DND-41 (cell line): ENCODE data around the gene TMEM63B.
"Not testable (repeated sequence)": the region's sequence is repeated elsewhere in the genome, so short reads cannot be mapped to it uniquely, and the experiment has no call there.

Experiments
- ATAC-seq: fragments of 200-7000 bp; cut with Tn5 transposase; 3 replicates; pipeline ENCODE4 v1.9.1; 2021; ENCODE audit warnings: low read depth; ENCODE audit not compliant: insufficient read depth
- DNase-seq: peaks from one replicate; pipeline ENCODE4 v3.0.0-alpha.2; 2020
- H2AFZ ChIP-seq: 2 replicates; pipeline ENCODE4 v1.6.0; 2012; ENCODE audit warnings: low read depth, low read length
- H3K27ac ChIP-seq: 2 replicates; pipeline ENCODE4 v1.5.1; 2012; ENCODE audit warnings: low read length, inconsistent platforms
- H3K27me3 ChIP-seq: fragments of 200-600 bp; sonication (generic); 2 replicates; pipeline ENCODE4 v1.6.0; 2012; ENCODE audit warnings: low read length, mild to moderate bottlenecking, inconsistent platforms; ENCODE audit not compliant: insufficient read depth, poor library complexity
- H3K36me3 ChIP-seq: 2 replicates; pipeline ENCODE4 v1.5.1; 2012; ENCODE audit warnings: low read length, inconsistent platforms; ENCODE audit not compliant: insufficient read depth
- H3K4me1 ChIP-seq: 2 replicates; pipeline ENCODE4 v1.5.1; 2012; ENCODE audit warnings: mild to moderate bottlenecking, low read length; ENCODE audit not compliant: insufficient read depth
- H3K4me2 ChIP-seq: 2 replicates; pipeline ENCODE4 v1.6.0; 2012; ENCODE audit warnings: mild to moderate bottlenecking, moderate library complexity, low read length, inconsistent platforms; ENCODE audit not compliant: insufficient read depth
- H3K4me3 ChIP-seq, 2 experiments: fragments of 200-600 bp in 1 of 2; shearing (Covaris generic) in 1 of 2; 2 replicates each; pipeline ENCODE4 v1.5.1; 2012 to 2016; ENCODE audit warnings: inconsistent platforms in 2 of 2, low read length in 2 of 2, mild to moderate bottlenecking in 2 of 2, low read depth in 1 of 2, moderate library complexity in 1 of 2
- H3K79me2 ChIP-seq: 2 replicates; pipeline ENCODE4 v1.6.0; 2012; ENCODE audit warnings: low read length, inconsistent platforms; ENCODE audit not compliant: insufficient read depth
- H3K9ac ChIP-seq: 2 replicates; pipeline ENCODE4 v1.6.0; 2012; ENCODE audit warnings: low read depth, mild to moderate bottlenecking, inconsistent platforms, low read length, moderate library complexity
- H3K9me3 ChIP-seq: 2 replicates; pipeline ENCODE4 v1.5.1; 2012; ENCODE audit warnings: low read length, moderate library complexity, mild to moderate bottlenecking, inconsistent platforms; ENCODE audit not compliant: insufficient read depth, severe bottlenecking
- H4K20me1 ChIP-seq: 2 replicates; pipeline ENCODE4 v1.6.0; 2012; ENCODE audit warnings: low read length; ENCODE audit not compliant: insufficient read depth
- EZH2 ChIP-seq: IDR thresholded peaks from 3 replicates; pipeline ENCODE4 v1.6.1; 2012; ENCODE audit warnings: borderline replicate concordance, low read depth, mild to moderate bottlenecking, moderate library complexity, low read length, inconsistent platforms; ENCODE audit not compliant: severe bottlenecking
- TF ChIP-seq, protein P1 (sequence below): IDR thresholded peaks from 2 replicates; pipeline ENCODE4 v1.5.1; 2012; ENCODE audit warnings: borderline replicate concordance, low read length, moderate library complexity, mild to moderate bottlenecking; ENCODE audit not compliant: poor library complexity, severe bottlenecking; ENCODE audit errors: extremely low read depth

TMEM63B gene

DNA sequence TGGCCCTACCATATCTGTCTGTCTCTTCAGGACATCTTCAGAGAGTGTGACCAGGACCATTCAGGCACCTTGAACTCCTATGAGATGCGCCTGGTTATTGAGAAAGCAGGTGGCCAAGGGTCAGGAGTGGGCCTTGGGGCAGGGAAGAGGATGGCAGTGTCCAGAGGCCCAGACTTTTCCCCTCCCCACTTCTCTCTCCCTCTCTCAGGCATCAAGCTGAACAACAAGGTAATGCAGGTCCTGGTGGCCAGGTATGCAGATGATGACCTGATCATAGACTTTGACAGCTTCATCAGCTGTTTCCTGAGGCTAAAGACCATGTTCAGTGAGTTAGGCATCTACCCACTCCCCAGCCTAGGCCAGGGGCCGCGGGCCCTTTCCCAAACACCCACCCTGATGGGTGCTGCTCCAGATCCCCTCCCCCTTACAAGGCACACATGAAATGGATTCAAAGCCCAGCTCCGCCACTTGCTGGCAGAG is 55.6 kb downstream of the TMEM63B start:
- no peaks in the 10 kb centered on the region for H3K36me3 ChIP-seq
- H3K27ac ChIP-seq = no peak overlapping the region
- no peak for DNase-seq
- H3K4me2 ChIP-seq = no peak overlapping the region
- no peak overlapping the region for H3K9ac ChIP-seq
- no peak overlapping the region for H3K4me3 ChIP-seq
- no peak for ATAC-seq
- no peak for TF ChIP-seq EZH2
- TF ChIP-seq, protein P1, sequence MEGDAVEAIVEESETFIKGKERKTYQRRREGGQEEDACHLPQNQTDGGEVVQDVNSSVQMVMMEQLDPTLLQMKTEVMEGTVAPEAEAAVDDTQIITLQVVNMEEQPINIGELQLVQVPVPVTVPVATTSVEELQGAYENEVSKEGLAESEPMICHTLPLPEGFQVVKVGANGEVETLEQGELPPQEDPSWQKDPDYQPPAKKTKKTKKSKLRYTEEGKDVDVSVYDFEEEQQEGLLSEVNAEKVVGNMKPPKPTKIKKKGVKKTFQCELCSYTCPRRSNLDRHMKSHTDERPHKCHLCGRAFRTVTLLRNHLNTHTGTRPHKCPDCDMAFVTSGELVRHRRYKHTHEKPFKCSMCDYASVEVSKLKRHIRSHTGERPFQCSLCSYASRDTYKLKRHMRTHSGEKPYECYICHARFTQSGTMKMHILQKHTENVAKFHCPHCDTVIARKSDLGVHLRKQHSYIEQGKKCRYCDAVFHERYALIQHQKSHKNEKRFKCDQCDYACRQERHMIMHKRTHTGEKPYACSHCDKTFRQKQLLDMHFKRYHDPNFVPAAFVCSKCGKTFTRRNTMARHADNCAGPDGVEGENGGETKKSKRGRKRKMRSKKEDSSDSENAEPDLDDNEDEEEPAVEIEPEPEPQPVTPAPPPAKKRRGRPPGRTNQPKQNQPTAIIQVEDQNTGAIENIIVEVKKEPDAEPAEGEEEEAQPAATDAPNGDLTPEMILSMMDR = no peak
- H4K20me1 ChIP-seq = no peaks in the 10 kb centered on the region
- H2AFZ ChIP-seq = no peak overlapping the region
- no peaks in the 10 kb centered on the region for H3K79me2 ChIP-seq
- no peaks in the 10 kb centered on the region for H3K27me3 ChIP-seq
- no peaks in the 10 kb centered on the region for H3K4me1 ChIP-seq
- H3K9me3 ChIP-seq = no peaks in the 10 kb centered on the region

DNA sequence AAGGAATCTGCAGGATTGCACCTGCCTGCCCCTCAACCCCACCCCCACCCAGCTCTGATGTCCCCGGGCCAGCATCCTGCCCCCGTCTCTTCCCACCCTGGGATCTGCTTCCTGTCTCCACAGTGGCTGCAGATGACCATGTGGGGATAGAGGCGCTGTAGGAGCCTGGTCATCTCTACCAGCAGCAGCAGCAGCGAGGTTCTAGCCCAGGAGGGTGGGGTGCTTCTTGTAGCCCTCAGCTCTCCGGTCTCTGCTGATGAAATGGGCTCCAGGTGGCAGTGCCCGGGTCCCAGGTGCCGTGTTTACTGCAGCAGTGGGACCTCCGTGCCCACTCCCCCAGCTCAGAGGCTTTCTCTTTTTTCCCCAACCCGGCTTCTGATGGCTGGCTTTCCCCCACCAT is 56.4 kb downstream of the TMEM63B start:
- Histone ChIP-seq H4K20me1 (no peaks in the 10 kb centered on the region), H3K4me2 (no peak overlapping the region), H3K4me3 (no peak overlapping the region), H3K27ac (no peak overlapping the region), H3K9ac (no peak overlapping the region), H3K79me2 (no peaks in the 10 kb centered on the region), H2AFZ (no peak overlapping the region), H3K9me3 (no peaks in the 10 kb centered on the region), H3K4me1 (no peaks in the 10 kb centered on the region), H3K36me3 (no peaks in the 10 kb centered on the region), H3K27me3 (no peaks in the 10 kb centered on the region)
- ATAC-seq (no peak), DNase-seq (no peak)
- TF ChIP-seq, protein P1 = no peak
- TF ChIP-seq EZH2 = no peak

DNA sequence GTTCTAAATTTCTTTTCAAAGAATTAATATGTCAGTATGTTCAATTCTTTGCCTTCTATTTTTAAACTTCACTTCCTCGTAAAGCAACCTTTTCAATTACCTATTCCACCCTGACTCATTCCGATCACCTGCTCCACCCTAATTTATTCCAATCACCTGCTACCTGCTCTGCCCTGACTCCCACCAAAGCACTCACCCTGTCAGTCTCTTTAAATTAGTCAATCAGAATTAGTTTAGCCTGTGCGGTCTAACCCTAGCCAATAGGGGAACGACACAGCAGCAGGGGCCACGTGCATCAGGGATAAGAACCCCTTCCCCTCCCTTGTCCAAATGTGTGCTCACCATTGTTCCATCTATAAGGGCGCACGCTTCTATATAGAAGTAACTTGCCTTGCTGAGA is 58.0 kb downstream of the TMEM63B start:
- not testable (repeated sequence) for H3K9ac ChIP-seq, DNase-seq, H3K27me3 ChIP-seq, H4K20me1 ChIP-seq, H3K36me3 ChIP-seq, H2AFZ ChIP-seq, H3K4me1 ChIP-seq, H3K79me2 ChIP-seq, ATAC-seq, H3K4me2 ChIP-seq, H3K4me3 ChIP-seq, H3K27ac ChIP-seq, H3K9me3 ChIP-seq

DNA sequence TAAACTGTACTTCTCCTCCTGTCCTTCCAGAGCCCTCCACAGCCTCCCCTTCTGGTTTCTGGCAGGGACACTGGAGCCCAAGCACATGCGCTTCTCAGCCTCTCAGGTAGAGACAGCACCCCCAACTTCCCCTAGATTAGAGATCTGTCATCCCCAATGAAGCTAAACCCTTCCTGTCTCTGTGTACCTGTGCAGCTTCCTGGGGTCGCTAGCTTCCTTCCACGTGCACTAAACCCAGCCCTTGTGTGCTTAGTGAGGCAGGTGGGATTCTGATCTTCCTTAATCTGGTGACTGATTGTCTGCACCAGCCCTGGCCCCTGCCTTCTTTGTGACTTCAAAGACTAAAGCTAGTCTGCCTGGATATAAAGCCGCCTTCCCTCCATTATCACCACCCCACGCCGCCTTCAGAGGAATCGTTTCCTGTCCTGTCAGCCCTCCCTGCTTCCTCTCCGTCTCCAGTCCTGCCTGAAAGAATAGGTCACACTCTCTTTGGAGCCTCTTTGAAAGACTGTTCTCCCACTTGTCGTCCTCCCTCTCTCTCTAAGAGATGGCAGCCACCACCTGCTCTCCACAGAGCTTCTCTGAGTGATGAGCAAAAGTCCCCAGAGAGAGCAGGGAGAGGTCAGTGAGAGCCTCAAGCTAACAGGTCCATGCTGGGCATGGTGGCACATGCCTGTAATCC is 58.7 kb downstream of the TMEM63B start:
- TF ChIP-seq EZH2 = no peak
- TF ChIP-seq, protein P1 = no peak
- Histone ChIP-seq H3K9ac (no peak overlapping the region), H4K20me1 (no peaks in the 10 kb centered on the region), H3K4me2 (no peak overlapping the region), H3K4me1 (no peaks in the 10 kb centered on the region), H3K9me3 (no peaks in the 10 kb centered on the region), H3K79me2 (no peaks in the 10 kb centered on the region), H3K4me3 (no peak overlapping the region), H3K27me3 (no peaks in the 10 kb centered on the region), H3K27ac (no peak overlapping the region), H3K36me3 (no peaks in the 10 kb centered on the region), H2AFZ (no peak overlapping the region)
- no peak for ATAC-seq
- no peak for DNase-seq
